Measurements from ENCODE around the gene BACH2.
A peak's percentile ranks its signal among the peaks of the same experiment; 100 is the strongest.

BACH2 gene

GRCh38 chr6:90222724-90223198 lies 73.9 kb downstream of the BACH2 start:
- no peak for TF ChIP-seq TAF1 (IDR thresholded peaks at IDR 0.05; ENCODE audit: borderline replicate concordance, insufficient read depth, low read length)
- no peak for TF ChIP-seq SIN3A (IDR thresholded peaks at IDR 0.05; ENCODE audit: borderline replicate concordance, insufficient read depth, low read length)
- no peak for TF ChIP-seq FOXP2 (optimal IDR thresholded peaks at IDR 0.05; ENCODE audit: borderline replicate concordance, extremely low read depth, extremely low read length, insufficient read depth)
- no peak for TF ChIP-seq REST (IDR thresholded peaks at IDR 0.05; ENCODE audit: insufficient read depth in 1 of 2, low read depth in 2 of 2, low read length in 2 of 2)

- TF ChIP-seq REST (IDR thresholded peaks at IDR 0.05; ENCODE audit: insufficient read depth in 1 of 2, low read depth in 2 of 2, low read length in 2 of 2) (no peak), FOXP2 (optimal IDR thresholded peaks at IDR 0.05; ENCODE audit: borderline replicate concordance, extremely low read depth, extremely low read length, insufficient read depth) (no peak), POLR2AphosphoS5 (IDR thresholded peaks at IDR 0.05; ENCODE audit: low read depth, low read length) (no peak), TAF1 (IDR thresholded peaks at IDR 0.05; ENCODE audit: borderline replicate concordance, insufficient read depth, low read length) (no peak), SIN3A (IDR thresholded peaks at IDR 0.05; ENCODE audit: borderline replicate concordance, insufficient read depth, low read length) (no peak)
Observed at GRCh38 chr6:90222008-90222407, 74.6 kb downstream of the BACH2 start.

- TF ChIP-seq POLR2AphosphoS5 (IDR thresholded peaks at IDR 0.05; ENCODE audit: low read depth, low read length): 0 out of 2 replicates have a peak, but pooled peaks have one; percentile 4
- no peak for TF ChIP-seq TAF1 (IDR thresholded peaks at IDR 0.05; ENCODE audit: borderline replicate concordance, insufficient read depth, low read length)
Observed at GRCh38 chr6:90221403-90221802, 75.2 kb downstream of the BACH2 start.

DNA sequence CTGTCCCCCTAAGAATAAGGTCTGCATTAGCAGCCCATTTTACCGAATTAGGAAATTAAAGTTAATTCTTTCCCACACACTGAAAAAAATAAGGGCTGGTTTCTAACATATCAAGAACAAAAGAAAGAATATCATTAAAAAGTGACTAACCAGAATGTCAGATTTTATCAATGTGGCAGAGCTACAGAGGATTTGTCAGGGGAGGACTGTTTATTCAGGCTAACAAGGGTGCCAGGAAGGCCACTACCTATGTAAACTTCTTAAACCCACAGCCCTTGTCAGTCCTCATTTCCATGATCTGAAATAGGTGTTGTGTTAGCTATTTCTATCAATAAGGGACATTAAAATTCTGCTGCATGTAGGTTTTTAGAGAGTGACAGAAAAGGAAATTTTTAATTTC lies 76.4 kb downstream of the BACH2 start:
- TF ChIP-seq REST (IDR thresholded peaks at IDR 0.05; ENCODE audit: insufficient read depth in 1 of 2, low read depth in 2 of 2, low read length in 2 of 2) (no peak), TAF1 (IDR thresholded peaks at IDR 0.05; ENCODE audit: borderline replicate concordance, insufficient read depth, low read length) (no peak)

GRCh38 chr6:90219209-90219985 lies 77.2 kb downstream of the BACH2 start:
- TF ChIP-seq TAF1 (IDR thresholded peaks at IDR 0.05; ENCODE audit: borderline replicate concordance, insufficient read depth, low read length) (no peak; the same call in 1 of the 2 replicates), SIN3A (IDR thresholded peaks at IDR 0.05; ENCODE audit: borderline replicate concordance, insufficient read depth, low read length) (peak; percentile 26; the same call in 1 of the 2 replicates), POLR2AphosphoS5 (IDR thresholded peaks at IDR 0.05; ENCODE audit: low read depth, low read length) (peak; percentile 52; the same call in 1 of the 2 replicates), REST (IDR thresholded peaks at IDR 0.05; ENCODE audit: insufficient read depth in 1 of 2, low read depth in 2 of 2, low read length in 2 of 2) (no peak), FOXP2 (optimal IDR thresholded peaks at IDR 0.05; ENCODE audit: borderline replicate concordance, extremely low read depth, extremely low read length, insufficient read depth) (no peak)

Measured in PFSK-1 (cell line).